ENCODE data around the gene PCDH19. TPM values are rescaled to one million over a fixed set of nuclear protein-coding genes. Genes with fewer than 3 reads are reported as not detected.

PCDH19 gene
- total and polyA plus RNA-seq, 8 donors: under 0.01 to 1.3 (median 0.22) TPM; not detected in 2

- no peak for DNase-seq
- H3K27me3 ChIP-seq: peaks cover 0 to 5% (median 0%) of the 10 kb centered on the region in 3 donors
- intact Hi-C loops (cut with DNase I; ENCODE audit: low total_unique reads): no loop called here
- TF ChIP-seq CTCF (IDR thresholded peaks at IDR 0.05) (no peak), POLR2AphosphoS5 (IDR thresholded peaks at IDR 0.05) (no peak), EP300 (IDR thresholded peaks at IDR 0.05) (no peak), POLR2A (IDR thresholded peaks at IDR 0.05) (no peak)
- no peak overlapping the region for H3K4me3 ChIP-seq
- H3K27ac ChIP-seq: no peak overlapping the region
- no peaks in the 10 kb centered on the region for H3K36me3 ChIP-seq
- H3K4me1 ChIP-seq: no peaks in the 10 kb centered on the region
- peaks cover 0 to under 1% (median 0%) of the 10 kb centered on the region in 4 donors for H3K9me3 ChIP-seq
Observed at GRCh38 chrX:100265179-100265578, 144.9 kb downstream of the PCDH19 start.

GRCh38 chrX:100264200-100264599 is 145.9 kb downstream of the PCDH19 start:
- DNase-seq: no peak
- 20 to 67% (median 44%) methylated on average over 2 of the region's 2 CpGs for WGBS, 5 donors

DNA sequence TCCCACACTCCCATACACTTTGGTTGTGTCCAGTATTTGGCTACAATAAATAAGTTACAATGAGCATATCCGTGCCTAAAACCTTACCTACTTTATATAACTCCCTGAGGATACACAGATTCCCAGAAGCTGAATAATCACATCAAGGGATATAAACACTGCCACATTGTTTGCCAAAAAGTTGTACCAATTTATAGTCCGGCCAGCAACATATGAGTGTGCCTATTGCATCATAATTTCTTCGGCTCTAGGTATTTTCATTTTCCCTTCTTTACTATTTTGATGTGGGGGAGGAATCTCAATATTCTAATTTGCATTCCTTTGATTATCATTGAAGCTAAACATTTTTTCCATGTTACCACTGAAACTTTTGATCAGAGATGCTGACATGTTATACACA is 146.4 kb downstream of the PCDH19 start:
- intact Hi-C loops (cut with DNase I; ENCODE audit: low total_unique reads): no loop called here
- DNase-seq: no peak
- no peak overlapping the region for H3K27ac ChIP-seq
- no peaks in the 10 kb centered on the region for H3K4me1 ChIP-seq
- peaks cover 0 to 5% (median 0%) of the 10 kb centered on the region in 3 donors for H3K27me3 ChIP-seq
- whole genome bisulfite sequencing, 5 donors: 60 to 85% (median 66%) methylated on average over 3 of the region's 3 CpGs
- H3K9me3 ChIP-seq: no peaks in the 10 kb centered on the region
- H3K36me3 ChIP-seq: no peaks in the 10 kb centered on the region
- TF ChIP-seq POLR2AphosphoS5 (IDR thresholded peaks at IDR 0.05) (no peak), CTCF (IDR thresholded peaks at IDR 0.05) (no peak), POLR2A (IDR thresholded peaks at IDR 0.05) (no peak), EP300 (IDR thresholded peaks at IDR 0.05) (no peak)
- no peak overlapping the region for H3K4me3 ChIP-seq

More at GRCh38 chrX:100264200-100264599, 145.9 kb downstream of the PCDH19 start:
- Histone ChIP-seq H3K4me1 (no peaks in the 10 kb centered on the region), H3K27me3 (peaks cover 0 to 5% (median 0%) of the 10 kb centered on the region in 3 donors), H3K27ac (no peak overlapping the region), H3K4me3 (no peak overlapping the region), H3K9me3 (no peaks in the 10 kb centered on the region), H3K36me3 (no peaks in the 10 kb centered on the region)
- no peak for TF ChIP-seq EP300 (IDR thresholded peaks at IDR 0.05)
- no peak for TF ChIP-seq CTCF (IDR thresholded peaks at IDR 0.05)
- TF ChIP-seq POLR2A (IDR thresholded peaks at IDR 0.05): no peak
- no peak for TF ChIP-seq POLR2AphosphoS5 (IDR thresholded peaks at IDR 0.05)
- intact Hi-C loops (cut with DNase I; ENCODE audit: low total_unique reads): no loop called here

GRCh38 chrX:100248885-100249493 is 161.1 kb downstream of the PCDH19 start:
- no peaks in the 10 kb centered on the region for H3K27me3 ChIP-seq
- DNase-seq: no peak
- H3K27ac ChIP-seq: no peak overlapping the region
- intact Hi-C loops (cut with DNase I; ENCODE audit: low total_unique reads): no loop called here
- no peaks in the 10 kb centered on the region for H3K36me3 ChIP-seq
- H3K9me3 ChIP-seq: peaks cover 0 to 10% (median 3%) of the 10 kb centered on the region in 4 donors
- no peak for TF ChIP-seq POLR2A (IDR thresholded peaks at IDR 0.05)
- no peak for TF ChIP-seq EP300 (IDR thresholded peaks at IDR 0.05)
- TF ChIP-seq POLR2AphosphoS5 (IDR thresholded peaks at IDR 0.05): no peak
- TF ChIP-seq CTCF (IDR thresholded peaks at IDR 0.05): no peak
- no peaks in the 10 kb centered on the region for H3K4me1 ChIP-seq
- WGBS, 5 donors: 49 to 84% (median 73%) methylated on average over 4 of the region's 4 CpGs
- H3K4me3 ChIP-seq: no peak overlapping the region
